ENCODE data around the gene MCM9. TPM values are rescaled to one million over a fixed set of nuclear protein-coding genes. Genes with fewer than 3 reads are reported as not detected.
"Not testable (repeated sequence)": the region's sequence is repeated elsewhere in the genome, so short reads cannot be mapped to it uniquely, and the experiment has no call there.

Gene MCM9
- total RNA-seq, 1 donor from 2014 or later, result 5.5 TPM

GRCh38 chr6:118869350-118869749 lies 65.6 kb downstream of the MCM9 start:
- intact Hi-C loops (cut with micrococcal nuclease), result no loop called here
- no peak for TF ChIP-seq CTCF (IDR thresholded peaks at IDR 0.05; ENCODE audit: borderline replicate concordance)
- no peaks in the 10 kb centered on the region for H3K27me3 ChIP-seq (ENCODE audit: low read depth)

GRCh38 chr6:118868901-118869300 lies 66.1 kb downstream of the MCM9 start:
- H3K27ac ChIP-seq (replicated peaks); intact Hi-C loops (cut with micrococcal nuclease); H3K36me3 ChIP-seq; H3K27me3 ChIP-seq (ENCODE audit: low read depth); H3K4me3 ChIP-seq; DNase-seq: not testable (repeated sequence)
- peaks cover 25% of the 10 kb centered on the region for H3K4me1 ChIP-seq
- peaks cover 11% of the 10 kb centered on the region for H3K9me3 ChIP-seq (replicated peaks)

More at GRCh38 chr6:118869350-118869749, 65.6 kb downstream of the MCM9 start:
- Histone ChIP-seq H3K4me3 (no peak overlapping the region), H3K36me3 (no peaks in the 10 kb centered on the region), H3K4me1 (peaks cover 21% of the 10 kb centered on the region), H3K27ac (replicated peaks) (no peak overlapping the region), H3K9me3 (replicated peaks) (peaks cover 11% of the 10 kb centered on the region)
- no peak for DNase-seq

- DNase-seq, result no peak
- Histone ChIP-seq H3K4me3 (no peak overlapping the region), H3K36me3 (no peaks in the 10 kb centered on the region), H3K27me3 (ENCODE audit: low read depth) (no peaks in the 10 kb centered on the region), H3K4me1 (peaks cover 26% of the 10 kb centered on the region), H3K9me3 (replicated peaks) (peaks cover 11% of the 10 kb centered on the region), H3K27ac (replicated peaks) (no peak overlapping the region)
- intact Hi-C loops (cut with micrococcal nuclease), result no loop called here
- TF ChIP-seq CTCF (IDR thresholded peaks at IDR 0.05; ENCODE audit: borderline replicate concordance), result no peak
These were observed 67.8 kb downstream of the MCM9 start for GRCh38 chr6:118867181-118867580.

DNA sequence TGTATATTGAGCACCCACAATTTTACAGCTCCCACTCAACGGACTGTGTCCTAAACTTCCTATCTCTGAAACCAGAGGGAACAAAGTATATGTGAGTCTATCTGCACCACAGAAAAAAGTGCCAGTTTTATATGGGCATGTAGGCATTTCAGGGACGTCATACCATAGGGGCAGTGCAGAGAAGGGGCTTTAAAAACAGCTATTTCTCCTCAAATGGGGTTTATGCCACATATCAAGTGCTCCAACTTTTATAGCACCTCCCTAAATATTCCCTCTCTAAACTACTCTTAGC lies 69.9 kb downstream of the MCM9 start:
- no peak overlapping the region for H3K27ac ChIP-seq (replicated peaks)
- H3K4me1 ChIP-seq, result peaks cover 28% of the 10 kb centered on the region
- intact Hi-C loops (cut with micrococcal nuclease), result no loop called here
- DNase-seq, result no peak
- no peaks in the 10 kb centered on the region for H3K27me3 ChIP-seq (ENCODE audit: low read depth)
- peaks cover 17% of the 10 kb centered on the region for H3K9me3 ChIP-seq (replicated peaks)
- no peak overlapping the region for H3K4me3 ChIP-seq
- no peak for TF ChIP-seq CTCF (IDR thresholded peaks at IDR 0.05; ENCODE audit: borderline replicate concordance)
- peaks cover 10% of the 10 kb centered on the region for H3K36me3 ChIP-seq

DNA sequence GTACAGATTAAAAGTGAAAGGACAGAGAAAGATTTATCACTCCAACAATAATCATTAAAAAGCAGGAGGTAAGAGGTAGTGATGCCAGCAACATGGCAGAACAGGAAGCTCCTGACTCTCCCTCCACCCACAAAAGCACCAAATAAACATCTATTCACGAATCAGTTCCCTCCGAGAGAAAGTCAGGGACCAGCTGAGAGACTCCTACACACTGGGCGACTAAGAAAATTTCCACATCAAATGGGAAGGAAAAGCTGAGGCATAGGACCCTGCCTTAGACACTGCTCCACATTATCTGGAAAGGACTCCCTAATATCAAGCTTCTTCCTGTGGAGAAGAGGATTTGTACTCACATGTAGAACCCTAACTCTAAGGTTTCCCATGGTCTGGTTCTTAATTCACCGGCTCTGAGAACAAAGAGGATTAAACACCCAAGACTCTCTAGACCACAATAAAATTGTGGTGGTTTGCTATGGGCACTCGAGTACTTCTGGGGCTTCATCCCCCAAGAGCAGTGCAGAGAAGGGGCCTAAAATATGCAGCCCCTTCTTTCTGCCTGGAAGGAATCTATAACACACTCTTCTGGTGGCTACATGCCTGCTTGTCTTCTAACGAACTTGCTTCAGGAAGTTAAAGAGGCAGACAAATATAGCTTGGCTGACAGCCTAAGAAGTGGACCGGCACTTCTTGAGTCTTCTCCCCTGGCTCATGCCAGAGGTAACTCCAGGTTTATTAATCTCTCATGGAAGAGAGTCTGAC lies 70.4 kb downstream of the MCM9 start:
- no peak overlapping the region for H3K4me3 ChIP-seq
- H3K36me3 ChIP-seq, result peaks cover 10% of the 10 kb centered on the region
- intact Hi-C loops (cut with micrococcal nuclease), result no loop called here
- H3K4me1 ChIP-seq, result peaks cover 27% of the 10 kb centered on the region
- H3K9me3 ChIP-seq (replicated peaks), result peaks cover 21% of the 10 kb centered on the region
- no peak for DNase-seq
- no peaks in the 10 kb centered on the region for H3K27me3 ChIP-seq (ENCODE audit: low read depth)
- peak overlapping the region; percentile 18 for H3K27ac ChIP-seq (replicated peaks)
- no peak for TF ChIP-seq CTCF (IDR thresholded peaks at IDR 0.05; ENCODE audit: borderline replicate concordance)

GRCh38 chr6:118862443-118862842 lies 72.5 kb downstream of the MCM9 start:
- Histone ChIP-seq H3K4me1 (peaks cover 27% of the 10 kb centered on the region), H3K4me3 (no peak overlapping the region), H3K36me3 (peaks cover 10% of the 10 kb centered on the region), H3K27me3 (ENCODE audit: low read depth) (no peaks in the 10 kb centered on the region), H3K27ac (replicated peaks) (no peak overlapping the region), H3K9me3 (replicated peaks) (peaks cover 21% of the 10 kb centered on the region)
- TF ChIP-seq CTCF (IDR thresholded peaks at IDR 0.05; ENCODE audit: borderline replicate concordance), result no peak
- intact Hi-C loops (cut with micrococcal nuclease), result no loop called here
- no peak for DNase-seq

All from left ventricle myocardium inferior (tissue), 1 donor.